H9 (cell line): ENCODE measurements around the gene PIPOX. TPM values are rescaled to one million over a fixed set of nuclear protein-coding genes. Genes with fewer than 3 reads are reported as not detected.
A peak's percentile ranks its signal among the peaks of the same experiment; 100 is the strongest.

Experiments used
- DNase-seq: peaks from one replicate; pipeline ENCODE4 v3.0.0-alpha.2; 2017
- H2AFZ ChIP-seq: one replicate; pipeline ENCODE4 v1.6.1; 2013; ENCODE audit warnings: mild to moderate bottlenecking, low read length, control low read depth, moderate library complexity
- H2AK5ac ChIP-seq: 2 replicates; pipeline ENCODE4 v1.6.1; 2013; ENCODE audit warnings: low read length, control low read depth, mixed read lengths; ENCODE audit not compliant: insufficient read length
- H2BK120ac ChIP-seq: one replicate; pipeline ENCODE4 v1.6.1; 2013; ENCODE audit warnings: low read depth, mild to moderate bottlenecking, low read length, control low read depth, inconsistent platforms; ENCODE audit not compliant: poor library complexity, severe bottlenecking
- H2BK12ac ChIP-seq: 2 replicates; pipeline ENCODE4 v1.6.1; 2013; ENCODE audit warnings: low read length, control low read depth, mixed read lengths, low read depth; ENCODE audit not compliant: insufficient read length
- H2BK15ac ChIP-seq: 2 replicates; pipeline ENCODE4 v1.6.1; 2013; ENCODE audit warnings: low read depth, low read length, control low read depth
- H2BK20ac ChIP-seq: one replicate; pipeline ENCODE4 v1.6.1; 2013; ENCODE audit warnings: low read depth, mild to moderate bottlenecking, low read length, control low read depth, inconsistent platforms; ENCODE audit not compliant: poor library complexity, severe bottlenecking
- H2BK5ac ChIP-seq: 2 replicates; pipeline ENCODE4 v1.6.1; 2013; ENCODE audit warnings: low read length, control low read depth, mixed read lengths; ENCODE audit not compliant: insufficient read length
- H3K14ac ChIP-seq: 2 replicates; pipeline ENCODE4 v1.6.1; 2013; ENCODE audit warnings: low read length, control low read depth; ENCODE audit not compliant: insufficient read depth
- H3K18ac ChIP-seq: 2 replicates; pipeline ENCODE4 v1.6.1; 2013; ENCODE audit warnings: low read depth, mild to moderate bottlenecking, mixed read lengths, low read length, control low read depth; ENCODE audit not compliant: insufficient read length
- H3K23ac ChIP-seq: 2 replicates; pipeline ENCODE4 v1.6.1; 2013; ENCODE audit warnings: low read length, control low read depth, mixed read lengths, low read depth; ENCODE audit not compliant: insufficient read length
- H3K23me2 ChIP-seq: 2 replicates; pipeline ENCODE4 v1.6.1; 2013; ENCODE audit warnings: low read depth, mild to moderate bottlenecking, mixed read lengths, low read length, control low read depth; ENCODE audit not compliant: insufficient read length, poor library complexity, severe bottlenecking
- H3K27ac ChIP-seq: 2 replicates; pipeline ENCODE4 v1.5.1; 2013; ENCODE audit warnings: low read length, control low read depth, mixed read lengths, low read depth; ENCODE audit not compliant: insufficient read length
- H3K27me3 ChIP-seq: 2 replicates; pipeline ENCODE4 v1.6.1; 2013; ENCODE audit warnings: low read length, control low read depth, inconsistent platforms; ENCODE audit not compliant: insufficient read depth
- H3K4ac ChIP-seq: 2 replicates; pipeline ENCODE4 v1.6.1; 2013; ENCODE audit warnings: low read depth, mild to moderate bottlenecking, control low read depth, inconsistent platforms, low read length, moderate library complexity
- H3K4me1 ChIP-seq: 2 replicates; pipeline ENCODE4 v1.6.1; 2013; ENCODE audit warnings: low read length, control low read depth, inconsistent platforms; ENCODE audit not compliant: insufficient read depth
- H3K4me2 ChIP-seq: 2 replicates; pipeline ENCODE4 v1.6.1; 2013; ENCODE audit warnings: low read length, control low read depth, mixed read lengths; ENCODE audit not compliant: insufficient read length, insufficient read depth
- H3K56ac ChIP-seq: 2 replicates; pipeline ENCODE4 v1.6.1; 2013; ENCODE audit warnings: low read depth, mild to moderate bottlenecking, mixed read lengths, low read length, control low read depth; ENCODE audit not compliant: insufficient read length
- H3K79me1 ChIP-seq: 2 replicates; pipeline ENCODE4 v1.6.1; 2013; ENCODE audit warnings: low read depth, mild to moderate bottlenecking, moderate library complexity, low read length, control low read depth, inconsistent platforms; ENCODE audit not compliant: insufficient read depth, poor library complexity, severe bottlenecking
- H3K79me2 ChIP-seq: 2 replicates; pipeline ENCODE4 v1.6.1; 2013; ENCODE audit warnings: low read length, control low read depth, inconsistent platforms; ENCODE audit not compliant: insufficient read depth
- H3K9ac ChIP-seq: 2 replicates; pipeline ENCODE4 v1.6.1; 2013; ENCODE audit warnings: low read length, control low read depth, mixed read lengths; ENCODE audit not compliant: insufficient read length; ENCODE audit errors: extremely low read depth
- H3K9me3 ChIP-seq: one replicate; pipeline ENCODE4 v1.6.1; 2013; ENCODE audit warnings: low read depth, low read length, inconsistent platforms; ENCODE audit not compliant: control insufficient read depth
- H3T11ph ChIP-seq: one replicate; pipeline ENCODE4 v1.6.1; 2013; ENCODE audit warnings: mild to moderate bottlenecking, low read length, control low read depth, inconsistent platforms
- H4K20me1 ChIP-seq: one replicate; pipeline ENCODE4 v1.6.1; 2013; ENCODE audit not compliant: control insufficient read depth, insufficient read length, insufficient read depth
- H4K5ac ChIP-seq: 2 replicates; pipeline ENCODE4 v1.6.1; 2013; ENCODE audit warnings: low read depth, mild to moderate bottlenecking, mixed read lengths, low read length, control low read depth; ENCODE audit not compliant: insufficient read length
- H4K8ac ChIP-seq: replicated peaks from 2 replicates; pipeline ENCODE4 v1.6.1; 2013; ENCODE audit warnings: low read length, control low read depth, mixed read lengths, low read depth; ENCODE audit not compliant: insufficient read length
- H4K91ac ChIP-seq: 2 replicates; pipeline ENCODE4 v1.6.1; 2013; ENCODE audit warnings: low read depth, mild to moderate bottlenecking, moderate library complexity, mixed read lengths, low read length, control low read depth; ENCODE audit not compliant: insufficient read length
- H3K27ac Mint-ChIP-seq, 3 experiments: 2 replicates in 2 of 3; 3 replicates in 1 of 3; pipeline ENCODE4 v1.8.0; 2020 to 2021; ENCODE audit warnings: mixed read lengths in 3 of 3, mild to moderate bottlenecking in 1 of 3, moderate library complexity in 1 of 3
- H3K27me3 Mint-ChIP-seq: 2 replicates; pipeline ENCODE4 v1.8.0; 2021; ENCODE audit warnings: low read depth, mild to moderate bottlenecking, moderate library complexity, mixed read lengths
- H3K36me3 Mint-ChIP-seq, 3 experiments: 2 replicates in 2 of 3; 3 replicates in 1 of 3; pipeline ENCODE4 v1.8.0; 2020 to 2021; ENCODE audit warnings: low read depth in 3 of 3, mixed read lengths in 3 of 3; ENCODE audit not compliant: insufficient read depth in 1 of 3
- H3K4me1 Mint-ChIP-seq, 2 experiments: 2 replicates each; pipeline ENCODE4 v1.8.0; 2020; ENCODE audit warnings: mixed read lengths in 2 of 2
- H3K4me3 Mint-ChIP-seq, 2 experiments: 2 replicates in 1 of 2; 3 replicates in 1 of 2; pipeline ENCODE4 v1.8.0; 2020 to 2021; ENCODE audit warnings: mild to moderate bottlenecking in 2 of 2, mixed read lengths in 2 of 2, moderate library complexity in 1 of 2
- H3K9me3 Mint-ChIP-seq, 2 experiments: 2 replicates in 1 of 2; 3 replicates in 1 of 2; pipeline ENCODE4 v1.8.0; 2020; ENCODE audit warnings: mild to moderate bottlenecking in 2 of 2, mixed read lengths in 2 of 2, moderate library complexity in 1 of 2
- CTCF ChIP-seq: fragments of 200-600 bp; sonication (generic); conservative IDR thresholded peaks from 3 replicates; pipeline ENCODE4 v1.8.0; 2021; ENCODE audit warnings: antibody characterized with exemption, mild to moderate bottlenecking
- WGBS: extraction: QIAGEN DNeasy Blood & Tissue Kit; methylation state at CpG from one replicate; pipeline ENCODE4 v1.1.7; 2013; ENCODE audit warnings: missing lambda C conversion rate, low lambda C conversion rate, mixed read lengths; ENCODE audit not compliant: insufficient read length; ENCODE audit errors: extremely low coverage; 5-methylcytosine and 5-hydroxymethylcytosine counted together
- total RNA-seq: library from RNA; stranded (reverse); gene quantifications from 2 replicates; pipeline ENCODE4 v1.2.1, GENCODE V29; 2021

Gene PIPOX
- total RNA-seq, 1 experiment from 2014 or later: 30.1 TPM

- Histone ChIP-seq H3K9me3 (no peaks in the 10 kb centered on the region), H3K4me2 (peak overlapping the region; percentile 27), H3K4me1 (peaks cover 29% of the 10 kb centered on the region), H3K56ac (no peak overlapping the region), H3K9ac (no peak overlapping the region), H3K79me2 (no peaks in the 10 kb centered on the region), H2BK20ac (no peak overlapping the region), H2BK5ac (no peak overlapping the region), H3K27ac (no peak overlapping the region), H4K20me1 (no peaks in the 10 kb centered on the region), H3K23ac (no peak overlapping the region), H2AK5ac (no peak overlapping the region), H2BK12ac (no peak overlapping the region), H3K23me2 (no peaks in the 10 kb centered on the region), H3K27me3 (no peaks in the 10 kb centered on the region), H3K4ac (no peak overlapping the region), H2AFZ (no peak overlapping the region), H4K8ac (no peak overlapping the region), H4K5ac (no peak overlapping the region), H4K91ac (no peak overlapping the region), H2BK120ac (no peak overlapping the region), H2BK15ac (no peak overlapping the region), H3T11ph (no peak overlapping the region), H3K79me1 (no peaks in the 10 kb centered on the region), H3K18ac (no peak overlapping the region), H3K14ac (no peak overlapping the region; the same call in 1 of the 2 replicates)
- WGBS: no CpG with 5 or more reads among the region's 6 CpGs
- no peak for TF ChIP-seq CTCF
- Mint-ChIP-seq H3K4me1 (peaks cover 61 to 66% of the 10 kb centered on the region in 2 experiments), H3K27me3 (peaks cover 13% of the 10 kb centered on the region), H3K27ac (peak overlapping the region in 2 of 3 experiments; percentile 83 to 86; a peak in 5 of 7 replicates), H3K4me3 (peak overlapping the region; percentile 51 to 59), H3K36me3 (no peaks in the 10 kb centered on the region), H3K9me3 (no peaks in the 10 kb centered on the region)
- DNase-seq: no peak
These were observed 24.0 kb upstream of the PIPOX start for GRCh38 chr17:29018788-29019474.
